ENCODE measurements around the gene LMF1.

LMF1 gene

GRCh38 chr16:910181-910580 lies 60.6 kb downstream of the LMF1 start:
- DNase-seq: no peak

GRCh38 chr16:909281-910000 lies 61.3 kb downstream of the LMF1 start:
- no peak for DNase-seq

- DNase-seq: no peak
Observed at GRCh38 chr16:908526-909155, 62.1 kb downstream of the LMF1 start.

GRCh38 chr16:907842-908241 lies 62.9 kb downstream of the LMF1 start:
- DNase-seq: no peak

- no peak for DNase-seq
Observed at GRCh38 chr16:907361-907760, 63.4 kb downstream of the LMF1 start.

GRCh38 chr16:906296-906695 lies 64.5 kb downstream of the LMF1 start:
- DNase-seq: no peak

- DNase-seq: no peak
Observed at GRCh38 chr16:901715-902601, 68.8 kb downstream of the LMF1 start.

- no peak for DNase-seq
Observed at GRCh38 chr16:901149-901548, 69.6 kb downstream of the LMF1 start.

- DNase-seq: no peak
Observed at GRCh38 chr16:900211-900610, 70.6 kb downstream of the LMF1 start.

GRCh38 chr16:899683-900060 lies 71.1 kb downstream of the LMF1 start:
- DNase-seq: no peak

GRCh38 chr16:898761-899682 lies 71.8 kb downstream of the LMF1 start:
- DNase-seq: no peak

- no peak for DNase-seq
Observed at GRCh38 chr16:898216-898615, 72.6 kb downstream of the LMF1 start.

- DNase-seq: no peak
Observed at GRCh38 chr16:897701-898100, 73.1 kb downstream of the LMF1 start.

- DNase-seq: no peak
Observed at GRCh38 chr16:897200-897543, 73.6 kb downstream of the LMF1 start.

GRCh38 chr16:896261-897199 lies 74.3 kb downstream of the LMF1 start:
- DNase-seq: no peak

- DNase-seq: no peak
Observed at GRCh38 chr16:895371-895770, 75.4 kb downstream of the LMF1 start.

GRCh38 chr16:894841-895240 lies 75.9 kb downstream of the LMF1 start:
- no peak for DNase-seq

GRCh38 chr16:894136-894535 lies 76.6 kb downstream of the LMF1 start:
- DNase-seq: no peak

- DNase-seq: no peak
Observed at GRCh38 chr16:893360-893759, 77.4 kb downstream of the LMF1 start.

- DNase-seq: no peak
Observed at GRCh38 chr16:892536-893255, 78.1 kb downstream of the LMF1 start.

GRCh38 chr16:892006-892405 lies 78.8 kb downstream of the LMF1 start:
- no peak for DNase-seq
